Gastrocnemius medialis (tissue), 4 donors: ENCODE measurements around the gene CBFA2T2.

Experiments
- CTCF ChIP-seq, 5 experiments: fragments of 450-650 bp in 3 of 5; fragments of 200-600 bp in 2 of 5; sonication (generic) in 2 of 5; IDR thresholded peaks in 4 of 5; conservative IDR thresholded peaks in 1 of 5; 1 replicate in 4 of 5; 2 replicates in 1 of 5; pipeline ENCODE4 v1.5.1; 2016 to 2019; ENCODE audit warnings: antibody characterized with exemption in 5 of 5, mild to moderate bottlenecking in 3 of 5, moderate library complexity in 3 of 5
- POLR2A ChIP-seq, 2 donors: fragments of 450-650 bp; IDR thresholded peaks; one replicate each; pipeline ENCODE4 v1.6.1; 2017; ENCODE audit warnings: antibody characterized with exemption in 2 of 2, mild to moderate bottlenecking in 2 of 2, moderate library complexity in 2 of 2

DNA sequence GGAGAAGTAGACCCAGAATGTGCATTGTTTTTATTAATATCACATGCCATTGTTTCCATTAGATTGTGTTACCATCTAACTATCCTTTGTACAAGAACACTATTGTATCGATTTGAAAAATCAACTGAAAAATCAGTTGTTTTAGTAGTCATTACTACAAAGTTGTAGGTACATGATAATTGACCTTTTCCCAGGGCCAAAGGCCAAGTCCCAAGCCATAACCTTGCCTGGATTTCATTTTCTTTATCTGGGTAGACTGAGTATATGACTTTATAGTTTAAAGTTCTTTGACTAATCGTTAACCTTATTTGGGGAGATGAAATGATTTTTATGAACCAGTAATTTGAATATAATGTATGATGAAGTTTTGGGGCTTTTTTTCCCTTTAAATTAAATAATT lies 93.2 kb downstream of the CBFA2T2 start:
- TF ChIP-seq POLR2A (IDR thresholded peaks at IDR 0.05) (no peak), CTCF (IDR thresholded peaks at IDR 0.05 in 4 of 5, conservative IDR thresholded peaks at IDR 0.05 in 1 of 5) (no peak)
